Measurements from ENCODE around the gene SPATC1L.
"Not testable (repeated sequence)": the region's sequence is repeated elsewhere in the genome, so short reads cannot be mapped to it uniquely, and the experiment has no call there.

Gene SPATC1L

GRCh38 chr21:46172863-46173528 lies 11.3 kb downstream of the SPATC1L start:
- Histone ChIP-seq H3K36me3 (ENCODE audit: insufficient read depth, low read length) (no peaks in the 10 kb centered on the region), H3K9me3 (ENCODE audit: control insufficient read depth, insufficient read depth, low read length) (no peaks in the 10 kb centered on the region; the same call in 1 of the 2 replicates), H3K4me1 (ENCODE audit: insufficient read depth, low read length) (no peaks in the 10 kb centered on the region), H3K9ac (ENCODE audit: low read depth, low read length) (no peak overlapping the region)

DNA sequence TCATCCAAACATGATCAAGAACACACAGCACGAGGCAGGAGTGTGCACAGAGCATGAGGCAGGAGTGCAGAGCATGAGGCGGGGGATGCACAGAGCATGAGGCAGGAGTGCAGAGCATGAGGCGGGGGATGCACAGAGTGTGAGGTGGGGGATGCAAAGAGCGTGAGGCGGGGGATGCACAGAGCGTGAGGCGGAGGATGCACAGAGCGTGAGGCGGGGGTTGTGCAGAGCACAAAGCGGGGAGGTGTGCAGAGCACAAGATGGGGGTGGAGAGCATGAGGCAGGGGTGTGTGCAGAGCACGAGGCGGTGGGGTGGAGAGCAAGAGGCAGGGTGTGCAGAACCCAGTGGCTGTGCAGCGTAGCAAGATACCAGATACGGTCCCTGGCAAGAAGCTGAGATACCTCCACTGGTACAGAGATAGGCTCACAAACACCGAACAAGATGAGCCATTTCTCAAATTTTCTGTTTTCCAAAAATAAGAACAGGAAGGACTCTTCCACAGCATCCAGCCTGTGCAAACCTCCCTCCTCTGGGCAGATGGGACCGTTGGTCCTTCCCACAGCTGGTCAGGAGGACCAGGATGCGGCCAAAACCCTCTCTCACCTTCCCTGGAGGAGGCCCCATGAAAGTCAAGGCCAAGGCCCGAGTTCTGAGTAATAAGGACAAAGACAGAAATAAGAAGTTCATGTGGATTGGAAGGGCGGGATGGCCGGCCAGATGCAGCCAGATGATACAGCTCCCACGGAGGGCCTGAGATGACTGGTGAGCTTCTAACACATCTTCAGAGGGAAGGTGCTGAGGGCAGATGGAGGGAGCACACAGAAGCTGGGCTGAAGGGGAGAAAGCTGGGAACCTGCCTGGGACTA lies 12.0 kb downstream of the SPATC1L start:
- no peaks in the 10 kb centered on the region for H3K4me1 ChIP-seq (ENCODE audit: insufficient read depth, low read length)
- no peaks in the 10 kb centered on the region for H3K36me3 ChIP-seq (ENCODE audit: insufficient read depth, low read length)
- no peak overlapping the region for H3K9ac ChIP-seq (ENCODE audit: low read depth, low read length)
- H3K9me3 ChIP-seq (ENCODE audit: control insufficient read depth, insufficient read depth, low read length): no peaks in the 10 kb centered on the region; the same call in 1 of the 2 replicates

DNA sequence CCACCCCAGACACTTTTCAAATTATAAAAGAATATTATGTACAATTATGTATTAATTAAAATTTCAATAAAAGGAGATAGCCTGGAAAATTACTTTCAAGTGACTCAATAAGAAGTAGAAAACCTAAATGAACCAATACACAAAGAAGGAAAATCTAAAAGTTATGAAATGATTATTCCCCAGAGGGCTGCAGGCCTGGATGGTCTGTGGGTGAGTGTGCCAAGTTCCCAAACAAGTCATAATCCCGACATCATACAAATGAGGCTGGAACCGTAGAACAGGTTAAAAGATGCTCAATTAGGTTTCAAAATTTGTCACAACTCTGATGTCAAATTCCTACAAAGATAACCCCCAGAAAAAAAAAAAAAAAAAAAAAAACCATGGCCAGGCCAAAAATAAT lies 12.7 kb downstream of the SPATC1L start:
- Histone ChIP-seq H3K9ac (ENCODE audit: low read depth, low read length) (no peak overlapping the region), H3K9me3 (ENCODE audit: control insufficient read depth, insufficient read depth, low read length) (no peaks in the 10 kb centered on the region), H3K36me3 (ENCODE audit: insufficient read depth, low read length) (no peaks in the 10 kb centered on the region), H3K4me1 (ENCODE audit: insufficient read depth, low read length) (no peaks in the 10 kb centered on the region)

DNA sequence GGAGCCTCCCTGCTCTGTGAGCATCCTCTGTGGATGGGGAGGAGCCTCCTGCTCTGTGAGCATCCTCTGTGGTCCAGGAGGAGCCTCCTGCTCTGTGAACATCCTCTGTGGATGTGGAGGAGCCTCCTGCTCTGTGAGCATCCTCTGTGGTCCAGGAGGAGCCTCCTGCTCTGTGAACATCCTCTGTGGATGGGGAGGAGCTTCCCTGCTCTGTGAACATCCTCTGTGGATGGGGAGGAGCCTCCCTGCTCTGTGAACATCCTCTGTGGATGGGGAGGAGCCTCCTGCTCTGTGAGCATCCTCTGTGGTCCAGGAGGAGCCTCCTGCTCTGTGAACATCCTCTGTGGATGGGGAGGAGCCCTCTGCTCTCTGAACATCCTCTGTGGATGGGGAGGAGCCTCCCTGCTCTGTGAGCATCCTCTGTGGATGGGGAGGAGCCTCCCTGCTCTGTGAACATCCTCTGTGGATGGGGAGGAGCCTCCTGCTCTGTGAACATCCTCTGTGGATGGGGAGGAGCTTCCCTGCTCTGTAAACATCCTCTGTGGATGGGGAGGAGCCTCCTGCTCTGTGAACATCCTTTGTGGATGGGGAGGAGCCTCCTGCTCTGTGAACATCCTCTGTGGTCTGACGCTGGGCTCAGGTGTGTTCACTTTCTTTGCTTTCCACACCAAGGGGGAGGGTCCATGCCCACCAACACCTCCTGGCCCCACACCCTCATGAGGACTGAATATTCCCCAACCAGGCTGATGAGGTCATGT lies 13.6 kb downstream of the SPATC1L start:
- H3K9ac ChIP-seq (ENCODE audit: low read depth, low read length); H3K4me1 ChIP-seq (ENCODE audit: insufficient read depth, low read length); H3K36me3 ChIP-seq (ENCODE audit: insufficient read depth, low read length): not testable (repeated sequence)

DNA sequence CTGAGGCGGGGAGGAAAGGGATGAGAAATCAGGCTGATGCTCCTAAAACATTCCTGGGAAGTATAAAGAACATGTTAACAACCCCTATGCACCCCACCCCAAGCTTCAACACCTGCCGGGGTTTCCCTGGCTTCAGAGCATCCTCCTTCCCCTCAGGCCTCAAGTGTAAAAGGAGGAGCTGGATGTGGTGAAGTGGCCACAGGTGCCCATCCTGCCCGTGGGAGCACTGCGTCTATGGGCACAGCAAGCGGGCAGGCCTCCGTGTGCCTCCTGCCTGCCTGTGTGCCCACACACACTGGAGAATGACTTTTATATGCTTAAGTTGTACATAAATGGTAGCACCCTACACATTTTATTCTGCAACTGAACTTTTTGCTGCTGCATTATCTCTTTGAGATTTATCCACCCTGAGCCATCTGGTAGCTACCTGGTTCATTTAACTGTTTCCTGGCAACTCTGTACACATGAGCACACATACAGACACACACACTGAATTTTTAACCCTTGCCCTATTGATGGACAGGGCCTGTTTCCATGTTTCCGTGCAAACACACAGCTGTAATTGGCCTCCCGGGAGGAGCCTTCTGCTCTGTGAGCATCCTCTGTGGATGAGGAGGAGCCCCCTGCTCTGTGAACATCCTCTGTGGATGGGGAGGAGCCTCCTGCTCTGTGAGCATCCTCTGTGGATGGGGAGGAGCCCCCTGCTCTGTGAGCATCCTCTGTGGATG lies 15.4 kb downstream of the SPATC1L start:
- Histone ChIP-seq H3K4me1 (ENCODE audit: insufficient read depth, low read length) (no peaks in the 10 kb centered on the region), H3K36me3 (ENCODE audit: insufficient read depth, low read length) (no peaks in the 10 kb centered on the region; the same call in 1 of the 2 replicates), H3K9me3 (ENCODE audit: control insufficient read depth, insufficient read depth, low read length) (no peaks in the 10 kb centered on the region), H3K9ac (ENCODE audit: low read depth, low read length) (no peak overlapping the region)

More for the DNA sequence above, 13.6 kb downstream of the SPATC1L start:
- H3K9me3 ChIP-seq (ENCODE audit: control insufficient read depth, insufficient read depth, low read length): not testable (repeated sequence)

GRCh38 chr21:46168238-46168637 lies 16.0 kb downstream of the SPATC1L start:
- no peaks in the 10 kb centered on the region for H3K4me1 ChIP-seq (ENCODE audit: insufficient read depth, low read length)
- H3K9ac ChIP-seq (ENCODE audit: low read depth, low read length): no peak overlapping the region

DNA sequence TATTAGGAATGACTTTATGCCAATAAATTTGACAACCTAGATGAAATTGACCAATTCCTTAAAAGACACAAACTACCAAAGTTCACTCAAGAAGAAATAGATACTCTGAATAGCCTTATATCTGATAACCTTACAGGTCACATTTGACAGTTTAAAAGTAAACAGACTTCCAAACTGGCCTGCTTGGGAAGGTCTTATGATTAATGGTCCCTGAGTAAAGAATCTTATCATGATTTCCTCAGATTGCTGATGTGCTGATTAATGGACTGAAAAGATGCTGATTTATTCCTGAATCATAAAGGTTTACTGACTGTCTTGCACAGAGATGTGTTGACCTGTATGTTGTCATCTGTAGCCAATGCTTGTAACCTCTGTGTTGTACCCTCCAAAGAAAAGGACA lies 19.2 kb downstream of the SPATC1L start:
- Histone ChIP-seq H3K9ac (ENCODE audit: low read depth, low read length) (no peak overlapping the region), H3K9me3 (ENCODE audit: control insufficient read depth, insufficient read depth, low read length) (no peaks in the 10 kb centered on the region), H3K36me3 (ENCODE audit: insufficient read depth, low read length) (no peaks in the 10 kb centered on the region; the same call in 1 of the 2 replicates), H3K4me1 (ENCODE audit: insufficient read depth, low read length) (no peaks in the 10 kb centered on the region)

More at GRCh38 chr21:46168238-46168637, 16.0 kb downstream of the SPATC1L start:
- no peaks in the 10 kb centered on the region for H3K9me3 ChIP-seq (ENCODE audit: control insufficient read depth, insufficient read depth, low read length)
- H3K36me3 ChIP-seq (ENCODE audit: insufficient read depth, low read length): no peaks in the 10 kb centered on the region; the same call in 1 of the 2 replicates

DNA sequence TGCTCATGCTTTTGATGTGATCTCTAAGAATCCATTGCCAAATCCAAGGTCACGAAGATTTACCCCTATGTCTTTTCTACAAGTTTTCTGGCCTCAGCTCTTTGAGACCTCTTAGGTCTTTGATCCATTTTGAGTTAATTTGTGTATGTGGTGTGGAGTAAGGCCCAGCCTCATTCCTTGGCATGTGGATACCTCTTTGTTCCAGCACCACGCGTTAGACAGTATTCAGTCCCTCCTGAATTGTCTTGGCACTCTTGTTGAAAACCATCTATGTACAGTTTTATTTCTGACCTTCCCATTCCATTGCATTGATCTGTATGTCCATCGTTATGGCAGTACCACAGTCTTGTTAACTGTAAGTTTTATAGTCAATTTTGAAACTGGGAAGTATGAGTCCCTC lies 20.9 kb downstream of the SPATC1L start:
- Histone ChIP-seq H3K9me3 (ENCODE audit: control insufficient read depth, insufficient read depth, low read length) (no peaks in the 10 kb centered on the region), H3K9ac (ENCODE audit: low read depth, low read length) (no peak overlapping the region), H3K36me3 (ENCODE audit: insufficient read depth, low read length) (no peaks in the 10 kb centered on the region; the same call in 1 of the 2 replicates), H3K4me1 (ENCODE audit: insufficient read depth, low read length) (no peaks in the 10 kb centered on the region)

GRCh38 chr21:46161633-46162592 lies 22.3 kb downstream of the SPATC1L start:
- no peak overlapping the region for H3K9ac ChIP-seq (ENCODE audit: low read depth, low read length)
- no peaks in the 10 kb centered on the region for H3K9me3 ChIP-seq (ENCODE audit: control insufficient read depth, insufficient read depth, low read length)
- H3K4me1 ChIP-seq (ENCODE audit: insufficient read depth, low read length): no peaks in the 10 kb centered on the region
- no peaks in the 10 kb centered on the region; the same call in 1 of the 2 replicates for H3K36me3 ChIP-seq (ENCODE audit: insufficient read depth, low read length)

DNA sequence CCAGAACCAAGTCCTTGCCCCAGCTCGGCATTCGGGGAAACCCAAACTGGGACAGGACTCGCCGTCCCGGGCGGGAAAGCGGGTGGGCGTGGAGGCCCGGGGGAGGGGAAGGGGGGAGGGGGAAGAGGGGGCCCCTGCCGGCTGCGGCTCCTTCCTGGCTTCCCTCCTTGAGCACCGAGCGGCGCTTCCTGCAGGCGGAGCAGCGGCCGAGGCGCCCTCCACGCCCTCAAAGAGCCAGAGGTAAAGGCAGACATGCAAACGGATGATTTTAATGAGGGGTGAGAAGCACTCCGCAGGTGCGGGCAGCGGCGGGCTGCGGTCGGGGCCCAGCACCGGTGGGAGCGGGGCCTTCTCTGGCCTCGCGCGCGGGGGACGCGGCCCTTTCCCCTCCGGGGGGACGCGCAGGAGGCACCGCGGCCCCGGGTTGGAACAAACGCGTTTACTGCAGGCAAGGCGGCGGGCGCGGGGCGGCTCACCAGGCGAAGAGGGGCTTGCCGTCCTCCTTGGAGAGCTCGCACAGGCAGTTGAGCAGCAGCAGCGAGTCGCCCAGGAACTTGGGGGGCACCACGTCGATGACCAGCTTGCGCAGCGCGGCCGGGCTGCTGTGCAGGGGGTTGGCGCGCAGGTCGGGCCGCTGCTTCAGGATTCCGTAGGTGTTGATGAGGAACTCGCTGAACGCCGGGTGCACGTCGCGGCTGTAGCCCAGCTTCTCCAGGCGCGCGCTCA lies 23.2 kb downstream of the SPATC1L start:
- H3K4me1 ChIP-seq (ENCODE audit: insufficient read depth, low read length): no peaks in the 10 kb centered on the region
- no peaks in the 10 kb centered on the region; the same call in 1 of the 2 replicates for H3K36me3 ChIP-seq (ENCODE audit: insufficient read depth, low read length)
- no peak overlapping the region for H3K9ac ChIP-seq (ENCODE audit: low read depth, low read length)

DNA sequence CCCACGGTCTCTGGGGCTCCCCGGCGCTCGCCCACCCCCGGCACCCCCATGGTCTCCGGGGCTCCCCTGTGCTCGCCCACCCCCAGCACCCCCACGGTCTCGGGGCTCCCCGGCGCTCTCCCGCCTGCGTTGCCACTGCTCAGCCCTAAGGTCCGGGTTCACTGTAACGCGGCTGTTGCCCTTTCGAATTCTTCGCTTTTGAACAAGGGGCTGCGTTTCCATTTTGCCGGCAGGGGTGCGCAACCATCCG lies 23.7 kb downstream of the SPATC1L start:
- no peaks in the 10 kb centered on the region for H3K4me1 ChIP-seq (ENCODE audit: insufficient read depth, low read length)
- H3K9ac ChIP-seq (ENCODE audit: low read depth, low read length): no peak overlapping the region
- H3K36me3 ChIP-seq (ENCODE audit: insufficient read depth, low read length): no peaks in the 10 kb centered on the region; the same call in 1 of the 2 replicates
- H3K9me3 ChIP-seq (ENCODE audit: control insufficient read depth, insufficient read depth, low read length): no peaks in the 10 kb centered on the region

More for the DNA sequence above, 23.2 kb downstream of the SPATC1L start:
- H3K9me3 ChIP-seq (ENCODE audit: control insufficient read depth, insufficient read depth, low read length): no peaks in the 10 kb centered on the region

- H3K4me1 ChIP-seq (ENCODE audit: insufficient read depth, low read length): no peaks in the 10 kb centered on the region
- H3K9me3 ChIP-seq (ENCODE audit: control insufficient read depth, insufficient read depth, low read length): no peaks in the 10 kb centered on the region
- H3K36me3 ChIP-seq (ENCODE audit: insufficient read depth, low read length): no peaks in the 10 kb centered on the region; the same call in 1 of the 2 replicates
- H3K9ac ChIP-seq (ENCODE audit: low read depth, low read length): no peak overlapping the region
These were observed 24.2 kb downstream of the SPATC1L start for GRCh38 chr21:46159841-46160656.

All from ES-I3 (cell line).